Fibroblast of skin of back (primary cell): ENCODE results near the gene ZNF124.
"Not testable (repeated sequence)": the region's sequence is repeated elsewhere in the genome, so short reads cannot be mapped to it uniquely, and the experiment has no call there.

Experiments
- DNase-seq: peaks from one replicate; pipeline ENCODE4 v3.0.0-alpha.2; 2013

Gene ZNF124

DNA sequence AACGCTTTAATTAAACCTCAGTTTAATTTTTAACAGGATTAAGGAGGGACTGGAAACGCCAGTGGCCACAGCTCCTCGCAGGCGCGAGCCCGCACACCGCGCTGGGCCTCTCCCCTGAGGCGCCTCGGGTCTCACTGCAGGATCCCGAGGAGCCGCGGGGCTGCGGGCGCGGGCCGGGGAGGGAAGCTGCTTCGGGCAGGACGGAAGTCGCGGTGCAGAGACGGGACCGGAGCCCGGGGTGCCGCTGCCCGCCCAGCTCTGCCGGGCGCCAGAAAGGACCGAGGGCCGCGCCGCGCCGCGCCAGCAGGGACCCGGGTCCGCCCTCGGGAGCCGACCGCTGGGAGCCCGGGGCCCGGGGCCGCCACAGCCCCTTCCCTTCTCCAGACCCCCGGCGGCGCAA lies 377 bp downstream of the ZNF124 start:
- not testable (repeated sequence) for DNase-seq

DNA sequence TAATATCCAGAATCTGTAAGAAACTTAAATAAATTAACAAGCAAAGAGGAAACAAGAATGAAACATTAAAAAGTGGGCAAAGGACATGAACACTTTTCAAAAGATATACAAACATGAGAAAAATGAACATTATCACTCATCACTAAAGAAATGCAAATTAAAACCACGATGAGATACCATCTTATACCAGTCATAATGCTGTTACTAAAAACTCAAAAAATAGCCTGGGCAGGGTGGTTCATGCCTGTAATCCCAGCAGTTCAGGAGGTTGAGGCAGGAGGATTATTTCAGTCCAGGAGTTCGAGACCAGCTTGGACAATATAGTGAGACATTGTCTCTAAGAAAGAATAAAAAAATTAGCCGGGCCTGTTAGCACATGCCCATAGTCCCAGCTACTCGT lies 6.1 kb downstream of the ZNF124 start:
- DNase-seq, result peak; percentile 9

- DNase-seq, result no peak
Measured at GRCh38 chr1:247164694-247165093, 7.1 kb downstream of the ZNF124 start.

DNA sequence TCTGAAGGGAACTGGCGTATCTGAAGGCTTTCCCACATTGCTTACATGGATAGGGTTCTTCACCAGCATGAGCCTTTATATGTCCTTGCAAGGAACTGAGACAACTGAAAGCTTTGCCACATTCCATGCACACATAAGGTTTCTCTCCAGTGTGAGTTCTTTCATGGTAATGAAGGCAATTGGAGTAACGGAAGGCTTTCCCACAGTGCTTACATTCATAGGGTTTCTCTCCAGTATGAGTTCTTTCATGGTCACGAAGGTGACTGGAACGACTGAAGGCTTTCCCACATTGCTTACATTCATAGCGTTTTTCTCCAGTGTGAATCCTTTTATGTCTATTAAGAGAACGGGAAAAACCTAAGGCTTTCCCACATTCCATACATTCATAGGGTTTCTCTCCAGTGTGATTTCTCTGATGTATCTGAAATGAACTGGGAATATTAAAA lies 15.0 kb downstream of the ZNF124 start:
- no peak for DNase-seq

DNA sequence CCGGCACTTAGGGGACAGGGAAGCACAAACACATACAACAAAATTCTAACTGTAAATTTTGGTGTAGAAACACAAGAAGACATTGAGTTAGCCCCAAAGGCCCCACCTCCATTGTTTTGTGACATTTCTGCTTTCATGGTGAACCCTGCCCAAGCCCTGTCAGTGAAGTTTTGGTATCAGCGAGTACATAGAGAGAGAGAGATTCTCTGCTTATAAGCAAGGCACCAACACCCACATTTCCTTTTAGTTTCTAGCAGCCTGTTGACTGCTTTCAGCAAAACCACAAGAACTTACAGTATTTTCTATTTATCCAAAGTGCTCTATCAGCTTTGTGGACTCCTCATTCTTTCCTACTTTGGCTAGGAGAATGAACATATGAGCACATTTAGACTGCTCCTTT lies 24.0 kb downstream of the ZNF124 start:
- DNase-seq, result no peak

DNA sequence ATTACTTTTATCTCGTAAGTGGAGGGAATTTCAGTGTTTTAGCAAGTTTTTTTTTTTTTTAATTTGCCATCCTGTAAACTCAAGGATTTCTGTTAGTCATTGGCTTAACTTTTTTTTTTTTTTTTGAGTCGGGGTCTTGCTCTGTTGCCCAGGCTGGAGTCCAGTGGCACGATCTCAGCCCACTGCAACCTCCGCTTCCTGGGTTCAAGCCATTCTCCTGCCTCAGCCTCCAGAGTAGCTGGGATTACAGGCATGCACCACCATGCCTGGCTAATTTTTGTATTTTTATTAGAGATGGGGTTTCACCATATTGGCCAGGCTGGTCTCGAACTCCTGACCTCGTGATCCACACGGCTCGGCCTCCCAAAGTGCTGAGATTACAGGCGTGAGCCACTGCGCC lies 24.7 kb downstream of the ZNF124 start:
- not testable (repeated sequence) for DNase-seq

- DNase-seq, result no peak
Measured at GRCh38 chr1:247146671-247147070, 25.1 kb downstream of the ZNF124 start.

GRCh38 chr1:247145279-247145678 lies 26.5 kb downstream of the ZNF124 start:
- DNase-seq, result no peak

- DNase-seq, result not testable (repeated sequence)
Measured at GRCh38 chr1:247139557-247139956, 32.3 kb downstream of the ZNF124 start.

- DNase-seq, result no peak
Measured at GRCh38 chr1:247131236-247131635, 40.6 kb downstream of the ZNF124 start.

GRCh38 chr1:247127519-247128282 lies 44.1 kb downstream of the ZNF124 start:
- not testable (repeated sequence) for DNase-seq

- not testable (repeated sequence) for DNase-seq
Measured at GRCh38 chr1:247126601-247127000, 45.2 kb downstream of the ZNF124 start.

- DNase-seq, result not testable (repeated sequence)
Measured at GRCh38 chr1:247126166-247126565, 45.7 kb downstream of the ZNF124 start.

DNA sequence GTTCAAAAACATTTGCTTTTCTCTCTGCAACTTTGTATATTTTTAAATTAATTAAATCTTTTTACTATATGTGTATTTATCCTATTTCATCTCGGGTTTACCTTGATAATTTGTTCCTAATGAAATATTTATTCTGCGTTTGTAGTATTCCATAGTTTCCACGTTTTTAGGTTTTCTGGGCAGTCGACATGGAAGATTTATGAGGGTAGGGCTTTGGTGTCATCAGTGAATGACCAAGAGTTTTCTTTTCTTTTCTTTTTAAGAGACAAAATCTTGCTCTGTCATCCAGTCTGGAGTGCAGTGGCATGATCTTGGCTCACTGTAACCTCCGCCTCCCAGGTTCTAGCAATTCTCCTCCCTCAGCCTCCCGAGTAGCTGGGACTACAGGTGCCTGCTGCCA lies 50.4 kb downstream of the ZNF124 start:
- no peak for DNase-seq

- not testable (repeated sequence) for DNase-seq
Measured at GRCh38 chr1:247120408-247120668, 51.5 kb downstream of the ZNF124 start.

DNA sequence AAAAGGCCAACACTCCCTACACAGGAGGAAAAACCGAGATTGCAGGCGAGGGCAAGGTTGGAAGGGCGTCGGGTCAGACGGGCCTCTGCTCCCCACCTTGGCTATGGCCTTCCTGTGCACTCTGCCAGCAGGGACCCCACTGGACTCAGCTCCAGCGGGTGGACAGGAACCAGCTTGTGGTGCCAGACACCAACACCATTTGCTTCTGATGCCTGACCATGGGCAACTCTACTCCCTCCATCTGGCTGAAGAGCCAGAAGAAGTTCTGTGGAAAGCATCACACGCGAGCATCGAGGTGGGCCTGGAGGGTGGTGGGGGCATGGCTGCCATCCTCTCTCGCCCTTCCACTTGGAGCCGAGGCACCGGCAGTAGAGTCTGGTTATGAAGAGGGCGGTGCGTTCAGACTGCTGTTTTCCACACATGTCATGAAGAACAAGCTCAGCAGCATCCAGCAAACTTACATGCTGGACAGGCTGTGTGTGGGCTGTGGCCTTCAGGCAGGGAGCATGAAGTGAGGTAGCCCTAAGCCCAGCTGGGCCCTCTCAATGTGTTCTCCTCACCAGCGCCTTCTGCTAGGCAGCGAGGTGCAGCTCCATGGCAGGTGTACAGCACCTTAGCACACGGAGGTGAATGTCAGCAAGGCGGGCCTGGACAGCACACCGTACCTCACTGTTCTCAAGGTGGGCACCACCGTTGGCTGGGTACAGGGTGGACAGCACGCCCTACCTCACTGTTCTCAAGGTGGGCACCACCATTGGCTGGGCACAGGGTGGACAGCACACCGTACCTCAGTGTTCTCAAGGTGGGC lies 52.0 kb downstream of the ZNF124 start:
- DNase-seq, result no peak

DNA sequence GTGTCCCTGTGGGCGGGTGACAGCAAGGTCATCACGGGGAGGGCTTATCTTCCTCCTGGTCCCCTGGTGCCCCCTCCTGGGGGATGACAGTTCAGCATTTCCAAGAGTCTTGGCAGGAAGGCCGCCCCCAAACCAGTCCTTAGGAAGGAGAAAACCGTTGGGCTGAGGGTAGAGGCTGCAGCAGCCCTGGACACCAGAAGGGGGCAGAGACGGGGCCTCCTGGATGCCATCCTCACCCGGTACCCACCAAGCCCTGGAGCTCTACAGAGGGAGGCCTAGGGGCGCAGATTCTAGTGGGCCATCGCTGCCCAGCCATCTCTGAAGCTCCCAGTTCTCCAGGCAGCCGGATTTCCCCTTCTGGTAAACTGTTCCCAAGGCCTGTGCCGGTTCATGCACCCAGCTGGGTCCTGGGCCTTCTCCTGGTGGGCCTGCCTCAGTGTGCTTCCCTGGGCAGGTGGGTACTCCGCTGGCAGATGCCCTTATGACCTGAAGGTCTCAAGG lies 52.8 kb downstream of the ZNF124 start:
- DNase-seq, result peak; percentile 8

DNA sequence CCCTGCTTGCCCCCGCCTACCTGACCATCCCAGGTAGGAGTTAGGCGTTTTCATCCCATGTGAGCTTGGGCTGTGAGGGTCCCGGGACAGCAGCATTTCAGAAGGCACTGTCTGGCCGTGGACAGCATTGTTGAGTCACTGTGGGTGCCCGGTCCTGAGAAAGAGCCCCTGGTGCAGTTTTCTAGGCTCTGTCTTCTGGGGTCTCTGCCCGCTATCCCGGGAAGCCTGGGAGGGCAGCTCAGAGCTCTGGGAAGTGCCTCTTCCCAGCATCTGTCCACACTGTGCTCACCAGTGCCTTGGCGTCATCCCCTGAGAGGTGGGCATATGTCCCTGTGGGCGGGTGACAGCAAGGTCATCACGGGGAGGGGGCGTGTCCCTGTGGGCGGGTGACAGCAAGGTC lies 56.3 kb downstream of the ZNF124 start:
- no peak for DNase-seq

DNA sequence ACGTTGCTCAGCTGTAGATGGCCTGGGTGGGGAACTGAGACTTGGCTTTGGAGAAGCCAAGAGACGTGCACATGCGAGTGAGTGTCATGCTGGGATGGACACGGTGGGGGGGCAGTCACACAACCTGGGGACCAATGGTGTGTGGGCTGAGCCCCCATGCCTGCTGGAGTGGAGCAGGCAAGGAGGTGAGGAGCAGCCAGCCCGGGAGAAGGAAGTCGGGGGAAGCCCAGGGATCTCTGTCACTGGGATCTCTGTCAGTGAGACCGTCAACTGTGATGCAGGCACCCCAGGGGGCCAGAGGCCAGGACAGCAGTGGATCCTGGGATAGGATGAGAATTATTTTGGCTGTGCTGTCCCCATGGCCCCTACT lies 56.7 kb downstream of the ZNF124 start:
- no peak for DNase-seq

DNA sequence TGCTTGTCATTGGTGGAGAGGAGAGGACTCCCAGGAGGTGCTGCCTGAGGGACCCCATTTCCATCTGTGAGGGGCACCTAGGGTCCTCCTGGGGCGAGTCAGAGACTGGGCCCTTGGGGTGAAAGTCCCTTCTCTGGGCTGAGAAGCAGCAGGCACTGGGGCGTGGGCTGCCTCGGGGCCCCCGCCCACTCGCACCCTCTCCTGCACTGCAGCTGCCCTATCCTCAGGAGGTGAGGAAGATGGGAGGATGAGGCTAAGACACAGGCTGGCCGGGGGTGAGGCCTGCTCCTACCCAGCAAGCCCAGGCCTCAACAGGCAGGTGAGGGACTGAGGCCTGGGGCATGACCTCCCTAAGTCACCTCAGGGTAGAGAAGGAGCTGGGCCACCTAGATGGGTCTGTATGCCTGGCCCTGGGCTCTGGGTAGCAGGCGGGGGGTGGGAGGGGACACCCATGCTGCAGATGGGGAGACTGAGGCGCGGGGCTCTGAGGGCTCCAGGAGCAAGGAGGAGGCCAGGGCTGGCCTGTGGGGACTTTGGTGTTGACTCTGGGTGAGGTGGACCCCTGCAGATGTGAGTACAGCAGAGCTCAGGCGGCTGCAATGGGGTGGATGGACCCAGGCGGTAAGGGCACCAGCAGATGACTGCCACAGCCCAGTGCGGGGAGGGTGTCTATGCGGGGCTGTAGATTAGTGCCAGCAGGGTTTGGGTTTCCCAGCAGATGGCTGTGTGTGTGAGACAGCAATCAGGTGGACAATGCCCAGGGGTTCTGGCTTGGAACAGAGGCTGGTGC lies 57.3 kb downstream of the ZNF124 start:
- no peak for DNase-seq

GRCh38 chr1:247113733-247114271 lies 58.0 kb downstream of the ZNF124 start:
- DNase-seq, result no peak

GRCh38 chr1:247113094-247113497 lies 58.7 kb downstream of the ZNF124 start:
- DNase-seq, result peak; percentile 13

GRCh38 chr1:247112479-247112781 lies 59.4 kb downstream of the ZNF124 start:
- no peak for DNase-seq
